PC-9 (cell line): ENCODE data around the gene SORCS2. TPM values are rescaled to one million over a fixed set of nuclear protein-coding genes. Genes with fewer than 3 reads are reported as not detected.

Source experiments
- BruUV-seq: library from RNA; stranded (reverse); fragments of 400-500 nt; replicated peaks from 2 replicates; lab custom pipeline; 2021; lab: Mats Ljungman, UMichigan
- CTCF ChIA-PET: fragments of 300-600 bp; sonication (Branson Sonifier 250); formaldehyde crosslinking; loops from one replicate; lab custom pipeline; 2022; ENCODE audit warnings: antibody characterized with exemption; lab: Charles Lee
- POLR2A ChIA-PET: fragments of 300-600 bp; sonication (Branson Sonifier 250); formaldehyde crosslinking; loops from one replicate; lab custom pipeline; 2022; ENCODE audit warnings: antibody characterized with exemption; ENCODE audit not compliant: unreplicated experiment; lab: Charles Lee
- DNase-seq, 2 experiments: peaks; one replicate each; pipeline versions ENCODE4 v3.0.0 to v3.0.0-alpha.2; 2015 to 2022; ENCODE audit warnings: mixed read lengths in 1 of 2
- H2AFZ ChIP-seq: fragments of 200-600 bp; sonication (generic); 2 replicates; pipeline ENCODE4 v1.8.1; 2017; ENCODE audit warnings: antibody characterized with exemption
- H3F3A ChIP-seq: fragments of 200-600 bp; sonication (generic); 2 replicates; pipeline ENCODE4 v1.8.1; 2017; ENCODE audit warnings: antibody characterized with exemption, mild to moderate bottlenecking, low read depth; ENCODE audit not compliant: insufficient read depth
- H3K27ac ChIP-seq: fragments of 200-600 bp; sonication (generic); 2 replicates; pipeline ENCODE4 v1.6.1; 2016; ENCODE audit warnings: mixed run types
- H3K27me3 ChIP-seq: fragments of 200-600 bp; sonication (generic); 2 replicates; pipeline ENCODE4 v1.6.1; 2016; ENCODE audit warnings: low read depth, mixed run types; ENCODE audit not compliant: insufficient read depth
- H3K36me3 ChIP-seq: fragments of 200-600 bp; sonication (generic); 2 replicates; pipeline ENCODE4 v1.6.1; 2016; ENCODE audit warnings: low read depth, mixed run types
- H3K4me1 ChIP-seq: fragments of 200-600 bp; sonication (generic); replicated peaks from 2 replicates; pipeline ENCODE4 v1.6.1; 2016; ENCODE audit warnings: mixed run types; ENCODE audit not compliant: insufficient read depth
- H3K4me2 ChIP-seq: fragments of 200-600 bp; sonication (generic); 2 replicates; pipeline ENCODE4 v1.6.1; 2017; ENCODE audit warnings: mixed run types
- H3K4me3 ChIP-seq: fragments of 200-600 bp; sonication (generic); 2 replicates; pipeline ENCODE4 v1.6.1; 2016; ENCODE audit warnings: mixed run types
- H3K79me2 ChIP-seq: fragments of 200-600 bp; sonication (generic); 2 replicates; pipeline ENCODE4 v1.6.1; 2017; ENCODE audit warnings: low read depth, mixed run types
- H3K9me2 ChIP-seq: fragments of 200-600 bp; sonication (generic); 2 replicates; pipeline ENCODE4 v1.8.1; 2017; ENCODE audit warnings: mild to moderate bottlenecking; ENCODE audit not compliant: insufficient read depth
- H3K9me3 ChIP-seq: fragments of 200-600 bp; sonication (generic); 2 replicates; pipeline ENCODE4 v1.8.1; 2016; ENCODE audit warnings: low read depth; ENCODE audit not compliant: insufficient read depth
- H4K20me1 ChIP-seq: fragments of 200-600 bp; sonication (generic); 2 replicates; pipeline ENCODE4 v1.8.1; 2017; ENCODE audit not compliant: insufficient read depth
- CTCF ChIP-seq: fragments of 200-600 bp; sonication (generic); conservative IDR thresholded peaks from 2 replicates; pipeline ENCODE4 v1.6.1; 2017; ENCODE audit warnings: mixed run types, antibody characterized with exemption, mild to moderate bottlenecking, moderate library complexity
- EZH2 ChIP-seq: fragments of 200-600 bp; sonication (generic); IDR thresholded peaks from 2 replicates; pipeline ENCODE4 v1.8.0; 2017; ENCODE audit warnings: antibody characterized with exemption, low read depth
- intact Hi-C: fragments of 100-400 bp; cut with micrococcal nuclease; formaldehyde crosslinking; loops from one replicate; pipeline ENCODE4 v1.10.0; 2022; ENCODE audit not compliant: unreplicated experiment
- total RNA-seq: library from RNA; stranded (reverse); gene quantifications from 2 replicates; pipeline ENCODE4 v1.2.3, GENCODE V29; 2021

The SORCS2 gene
- total RNA-seq, 1 experiment from 2014 or later, result 25.8 TPM

- no peaks in the 10 kb centered on the region for H3K4me1 ChIP-seq
- no peak overlapping the region for H2AFZ ChIP-seq
- H3K4me2 ChIP-seq, result no peak overlapping the region
- POLR2A ChIA-PET, result no interaction called here
- no peaks in the 10 kb centered on the region for H3K79me2 ChIP-seq
- CTCF ChIA-PET, result interaction anchor here (0.6 kb wide), 1 partner anchor 1003 kb away, joined by 3 read pairs; no protein-coding TSS in a partner anchor
- no TSS peak for BruUV-seq
- no peak for TF ChIP-seq CTCF
- TF ChIP-seq EZH2, result no peak
- H3K27me3 ChIP-seq, result no peaks in the 10 kb centered on the region
- H3K9me3 ChIP-seq, result no peaks in the 10 kb centered on the region
- H3F3A ChIP-seq, result no peaks in the 10 kb centered on the region
- H4K20me1 ChIP-seq, result no peaks in the 10 kb centered on the region
- intact Hi-C loops, result no loop called here
- H3K36me3 ChIP-seq, result no peaks in the 10 kb centered on the region
- no peaks in the 10 kb centered on the region for H3K9me2 ChIP-seq
- H3K27ac ChIP-seq, result no peak overlapping the region
- DNase-seq, result no peak
- H3K4me3 ChIP-seq, result no peak overlapping the region
Measured at GRCh38 chr4:7610022-7610670, 417.8 kb downstream of the SORCS2 start.

- TF ChIP-seq CTCF (no peak), EZH2 (no peak)
- no peaks in the 10 kb centered on the region for H3K79me2 ChIP-seq
- POLR2A ChIA-PET, result no interaction called here
- H3K4me2 ChIP-seq, result no peak overlapping the region
- intact Hi-C loops, result no loop called here
- BruUV-seq, result no TSS peak
- no peak overlapping the region for H2AFZ ChIP-seq
- CTCF ChIA-PET, result no interaction called here
- no peaks in the 10 kb centered on the region for H3K36me3 ChIP-seq
- H3K4me1 ChIP-seq, result no peaks in the 10 kb centered on the region
- H4K20me1 ChIP-seq, result no peaks in the 10 kb centered on the region
- no peak overlapping the region for H3K27ac ChIP-seq
- H3K9me2 ChIP-seq, result no peaks in the 10 kb centered on the region
- no peaks in the 10 kb centered on the region for H3F3A ChIP-seq
- H3K4me3 ChIP-seq, result no peak overlapping the region
- no peak for DNase-seq
- H3K27me3 ChIP-seq, result no peaks in the 10 kb centered on the region
- no peaks in the 10 kb centered on the region for H3K9me3 ChIP-seq
Measured at GRCh38 chr4:7610841-7611240, 418.5 kb downstream of the SORCS2 start.

- intact Hi-C loops, result no loop called here
- H2AFZ ChIP-seq, result no peak overlapping the region
Measured at GRCh38 chr4:7612311-7612897, 420.1 kb downstream of the SORCS2 start.

More at GRCh38 chr4:7612311-7612897, 420.1 kb downstream of the SORCS2 start:
- H3K4me2 ChIP-seq, result no peak overlapping the region
- DNase-seq, result no peak
- no peaks in the 10 kb centered on the region for H3K4me1 ChIP-seq
- H3K27me3 ChIP-seq, result no peaks in the 10 kb centered on the region
- no peaks in the 10 kb centered on the region for H3K79me2 ChIP-seq
- H3K9me2 ChIP-seq, result no peaks in the 10 kb centered on the region
- BruUV-seq, result no TSS peak
- POLR2A ChIA-PET, result no interaction called here
- H4K20me1 ChIP-seq, result no peaks in the 10 kb centered on the region
- no peak overlapping the region for H3K4me3 ChIP-seq
- H3K36me3 ChIP-seq, result no peaks in the 10 kb centered on the region
- CTCF ChIA-PET, result no interaction called here
- no peaks in the 10 kb centered on the region for H3F3A ChIP-seq
- H3K27ac ChIP-seq, result no peak overlapping the region
- no peak for TF ChIP-seq EZH2
- no peak for TF ChIP-seq CTCF
- H3K9me3 ChIP-seq, result no peaks in the 10 kb centered on the region
